Measurements from ENCODE around the gene FMC1. TPM values are rescaled to one million over a fixed set of nuclear protein-coding genes. Genes with fewer than 3 reads are reported as not detected.
"Not testable (repeated sequence)": the region's sequence is repeated elsewhere in the genome, so short reads cannot be mapped to it uniquely, and the experiment has no call there.

FMC1 gene
- total RNA-seq, 2 donors from 2014 or later, result 7.9 to 11.4 TPM

DNA sequence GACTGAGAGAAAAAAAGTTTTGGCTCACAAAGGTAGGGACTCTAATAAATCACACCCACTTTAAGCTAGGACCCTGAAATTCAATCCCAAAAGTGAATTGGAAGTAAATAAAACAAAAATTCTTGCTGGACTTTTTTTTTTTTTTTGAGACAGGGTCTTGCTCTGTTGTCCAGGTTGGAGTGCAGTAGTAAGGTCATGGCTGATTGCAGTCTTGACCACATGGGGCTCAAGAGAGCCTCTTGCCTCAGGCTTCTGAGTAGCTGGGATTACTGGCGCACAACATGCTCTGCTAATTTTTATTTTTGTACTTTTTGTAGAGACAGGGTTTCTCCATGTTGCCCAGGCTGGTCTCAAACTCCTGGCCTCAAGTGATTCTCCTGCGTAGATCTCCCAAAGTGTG, 13.6 kb downstream of the FMC1 start:
- Histone ChIP-seq H3K36me3 (peaks cover 4% of the 10 kb centered on the region), H3K4me3 (no peak overlapping the region), H3K27me3 (replicated peaks; ENCODE audit: insufficient read depth) (no peaks in the 10 kb centered on the region), H3K9me3 (no peaks in the 10 kb centered on the region), H3K27ac (no peak overlapping the region), H3K4me1 (ENCODE audit: control insufficient read depth in 1 of 2, low read depth in 2 of 2) (peaks cover 0 to 7% of the 10 kb centered on the region in 2 donors)
- DNase-seq (ENCODE audit: low spot score) (no peak), ATAC-seq (ENCODE audit: insufficient number of reproducible peaks, low FRiP score, low read depth) (no peak)
- TF ChIP-seq, protein P1, sequence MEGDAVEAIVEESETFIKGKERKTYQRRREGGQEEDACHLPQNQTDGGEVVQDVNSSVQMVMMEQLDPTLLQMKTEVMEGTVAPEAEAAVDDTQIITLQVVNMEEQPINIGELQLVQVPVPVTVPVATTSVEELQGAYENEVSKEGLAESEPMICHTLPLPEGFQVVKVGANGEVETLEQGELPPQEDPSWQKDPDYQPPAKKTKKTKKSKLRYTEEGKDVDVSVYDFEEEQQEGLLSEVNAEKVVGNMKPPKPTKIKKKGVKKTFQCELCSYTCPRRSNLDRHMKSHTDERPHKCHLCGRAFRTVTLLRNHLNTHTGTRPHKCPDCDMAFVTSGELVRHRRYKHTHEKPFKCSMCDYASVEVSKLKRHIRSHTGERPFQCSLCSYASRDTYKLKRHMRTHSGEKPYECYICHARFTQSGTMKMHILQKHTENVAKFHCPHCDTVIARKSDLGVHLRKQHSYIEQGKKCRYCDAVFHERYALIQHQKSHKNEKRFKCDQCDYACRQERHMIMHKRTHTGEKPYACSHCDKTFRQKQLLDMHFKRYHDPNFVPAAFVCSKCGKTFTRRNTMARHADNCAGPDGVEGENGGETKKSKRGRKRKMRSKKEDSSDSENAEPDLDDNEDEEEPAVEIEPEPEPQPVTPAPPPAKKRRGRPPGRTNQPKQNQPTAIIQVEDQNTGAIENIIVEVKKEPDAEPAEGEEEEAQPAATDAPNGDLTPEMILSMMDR (IDR thresholded peaks at IDR 0.05), result no peak

DNA sequence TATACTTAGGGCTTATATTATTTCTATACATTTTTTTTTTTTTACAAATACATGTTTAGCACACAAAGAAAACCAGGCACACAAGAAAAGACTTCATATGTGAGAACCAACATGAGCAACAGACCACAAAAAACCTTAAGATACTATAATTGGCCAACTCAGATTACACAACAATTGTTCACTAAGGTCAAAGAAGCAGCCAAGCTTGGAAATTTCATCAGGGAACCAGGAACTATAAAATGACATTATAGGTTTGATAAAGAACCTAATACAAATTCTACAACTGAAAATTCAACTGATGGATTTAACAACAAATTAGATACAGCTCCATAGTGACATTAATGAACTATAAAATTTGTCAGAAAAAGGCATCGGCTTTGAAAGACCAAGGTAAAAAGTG, 14.2 kb downstream of the FMC1 start:
- peaks cover 0 to 7% of the 10 kb centered on the region in 2 donors for H3K4me1 ChIP-seq (ENCODE audit: control insufficient read depth in 1 of 2, low read depth in 2 of 2)
- H3K27ac ChIP-seq, result no peak overlapping the region
- ATAC-seq (ENCODE audit: insufficient number of reproducible peaks, low FRiP score, low read depth) (no peak), DNase-seq (ENCODE audit: low spot score) (no peak)
- no peak overlapping the region for H3K4me3 ChIP-seq
- H3K27me3 ChIP-seq (replicated peaks; ENCODE audit: insufficient read depth), result no peaks in the 10 kb centered on the region
- TF ChIP-seq, protein P1 (IDR thresholded peaks at IDR 0.05), result no peak
- H3K9me3 ChIP-seq, result no peaks in the 10 kb centered on the region
- H3K36me3 ChIP-seq, result peaks cover 4% of the 10 kb centered on the region

DNA sequence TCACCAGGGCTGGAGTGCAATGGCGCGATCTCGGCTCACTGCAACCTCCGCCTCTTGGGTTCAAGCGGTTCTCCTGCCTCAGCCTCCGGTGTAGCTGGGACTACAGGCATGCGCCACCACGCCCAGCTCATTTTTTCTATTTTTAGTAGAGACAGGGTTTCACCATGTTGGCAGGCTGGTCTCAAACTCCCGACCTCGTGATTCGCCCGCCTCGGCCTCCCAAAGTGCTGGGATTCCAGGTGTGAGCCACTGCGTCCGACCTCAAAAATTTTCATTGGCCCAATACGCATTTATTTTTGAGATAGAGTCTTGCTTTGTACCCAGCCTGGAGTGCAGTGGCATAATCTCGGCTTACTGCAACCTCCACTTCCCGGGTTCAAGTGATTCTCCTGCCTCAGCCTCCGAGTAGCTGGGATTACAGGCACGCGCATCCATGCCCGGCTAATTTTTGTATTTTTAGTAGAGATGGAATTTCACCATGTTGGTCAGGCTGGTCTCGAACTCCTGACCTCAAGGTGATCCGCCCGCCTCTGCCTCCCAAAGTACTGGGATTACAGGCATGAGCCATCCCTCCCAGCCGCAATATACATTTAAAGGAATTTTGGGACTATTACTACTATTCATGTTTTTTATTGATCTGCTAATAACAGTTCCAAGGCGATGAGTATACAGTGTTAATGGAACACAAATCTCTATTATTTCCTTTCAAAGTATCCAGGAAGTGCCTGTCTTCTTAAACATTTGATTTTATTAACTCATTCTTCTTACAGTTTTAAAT, 16.8 kb downstream of the FMC1 start:
- Histone ChIP-seq H3K4me1 (ENCODE audit: control insufficient read depth in 1 of 2, low read depth in 2 of 2) (peaks cover 17 to 26% of the 10 kb centered on the region in 2 donors), H3K27ac (peak overlapping the region; percentile 91 to 100), H3K4me3 (peak overlapping the region; percentile 99)
- not testable (repeated sequence) for H3K27me3 ChIP-seq (replicated peaks; ENCODE audit: insufficient read depth); H3K9me3 ChIP-seq; ATAC-seq (ENCODE audit: insufficient number of reproducible peaks, low FRiP score, low read depth); H3K36me3 ChIP-seq; DNase-seq (ENCODE audit: low spot score)

DNA sequence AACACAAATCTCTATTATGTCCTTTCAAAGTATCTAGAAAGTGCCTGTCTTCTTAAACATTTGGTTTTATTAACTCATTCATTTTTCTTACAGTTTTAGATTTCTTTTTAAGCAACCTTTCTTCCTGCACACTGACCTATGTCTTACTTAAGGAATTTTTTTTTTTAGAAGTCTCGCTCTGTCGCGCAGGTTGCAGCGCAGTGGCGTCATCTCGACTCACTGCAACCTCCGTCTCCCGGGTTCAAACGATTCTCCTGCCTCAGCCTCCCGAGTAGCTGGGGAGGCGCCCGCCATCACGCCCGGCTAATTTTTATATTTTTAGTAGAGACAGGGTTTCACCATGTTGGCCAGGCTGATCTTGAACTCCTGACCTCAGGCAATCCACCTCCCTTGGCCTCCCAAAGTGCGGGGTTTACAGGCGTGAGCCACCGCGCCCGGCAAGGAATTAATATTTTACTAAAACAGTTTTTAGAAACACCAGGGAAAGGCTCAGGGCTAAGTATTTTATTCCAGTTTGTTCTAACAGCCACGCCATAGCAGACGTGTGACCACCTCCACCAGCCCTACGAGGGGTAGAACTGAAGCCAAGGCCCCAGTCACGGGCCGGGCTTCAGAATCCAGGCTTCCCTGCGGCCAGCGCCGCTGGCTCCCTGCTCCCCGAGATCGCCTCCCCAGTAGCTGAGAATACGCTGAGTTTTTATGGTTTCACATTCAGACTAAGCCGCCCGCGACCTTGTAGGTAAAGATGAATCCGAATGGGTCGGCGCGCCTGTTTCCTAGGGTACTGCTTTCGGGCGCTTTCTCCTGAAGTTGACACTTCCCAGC, 17.6 kb downstream of the FMC1 start:
- peaks cover 23 to 30% of the 10 kb centered on the region in 2 donors for H3K4me1 ChIP-seq (ENCODE audit: control insufficient read depth in 1 of 2, low read depth in 2 of 2)
- DNase-seq (ENCODE audit: low spot score), result no peak
- TF ChIP-seq, protein P1 (IDR thresholded peaks at IDR 0.05), result no peak

DNA sequence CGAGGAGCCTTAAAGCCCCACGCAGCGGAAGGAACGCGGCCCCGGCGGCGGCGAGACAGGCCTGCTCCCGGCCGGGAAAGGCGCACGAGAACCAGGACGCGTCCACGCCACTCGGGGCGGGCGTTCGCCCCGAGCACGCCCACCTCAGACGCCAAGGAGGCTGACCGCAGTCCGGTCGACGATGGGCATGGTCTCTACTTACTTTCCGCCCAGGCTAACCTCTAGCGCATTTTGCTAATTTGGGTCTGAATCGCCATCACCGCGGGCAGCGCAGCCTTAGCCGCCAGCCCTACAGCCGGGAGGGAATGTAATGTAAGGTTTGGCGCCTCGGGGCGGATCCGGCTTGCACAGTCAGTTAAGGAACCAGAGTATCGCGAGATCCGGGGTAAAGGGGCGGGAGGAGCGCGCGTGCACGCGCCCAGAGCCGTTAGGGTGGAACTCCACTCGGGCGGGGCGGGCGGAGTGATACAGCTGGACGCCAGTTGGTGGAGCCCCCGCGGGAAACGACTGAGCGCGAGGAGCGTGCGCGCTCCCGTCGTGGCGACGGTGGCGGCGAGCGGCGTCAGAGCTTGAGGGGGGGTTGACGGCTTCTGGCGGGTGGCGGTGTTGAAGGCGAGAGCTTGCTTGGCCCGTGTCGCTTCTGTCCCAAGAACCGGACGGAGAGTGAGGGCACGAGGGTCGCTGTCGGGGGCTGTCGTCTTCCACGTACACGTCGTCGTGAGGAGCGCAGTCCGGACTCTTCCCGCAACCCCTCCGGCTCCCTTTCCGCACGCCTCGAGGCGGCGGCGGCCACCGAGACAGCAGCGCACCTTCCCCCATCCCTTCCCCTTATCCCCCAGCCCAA, 18.5 kb downstream of the FMC1 start, which contains the start of gene LUC7L2:
Gene LUC7L2, plus strand, starts transcription at position 529 of the 844 bp plus-strand sequence. CDS start 368 bp downstream, outside the sequence.
- peak within 1 kb of the TSS; percentile 99 for H3K4me3 ChIP-seq
- DNase-seq (ENCODE audit: low spot score), result peak; percentile 99
- TF ChIP-seq, protein P1 (IDR thresholded peaks at IDR 0.05), result no peak
- H3K36me3 ChIP-seq, result no peaks in the 10 kb centered on the region
- no peaks in the 10 kb centered on the region for H3K9me3 ChIP-seq
- H3K27ac ChIP-seq, result peak within 1 kb of the TSS; percentile 91 to 100
- H3K27me3 ChIP-seq (replicated peaks; ENCODE audit: insufficient read depth), result no peaks in the 10 kb centered on the region
- H3K4me1 ChIP-seq (ENCODE audit: control insufficient read depth in 1 of 2, low read depth in 2 of 2), result peaks cover 26 to 30% of the 10 kb centered on the region in 2 donors
- peak; percentile 97 for ATAC-seq (ENCODE audit: insufficient number of reproducible peaks, low FRiP score, low read depth)

More for the DNA sequence above, 17.6 kb downstream of the FMC1 start:
- H3K4me3 ChIP-seq, result peak overlapping the region; percentile 99
- H3K36me3 ChIP-seq, result no peaks in the 10 kb centered on the region
- H3K9me3 ChIP-seq, result no peaks in the 10 kb centered on the region
- ATAC-seq (ENCODE audit: insufficient number of reproducible peaks, low FRiP score, low read depth), result peak; percentile 9
- peak overlapping the region; percentile 91 to 100 for H3K27ac ChIP-seq
- H3K27me3 ChIP-seq (replicated peaks; ENCODE audit: insufficient read depth), result no peaks in the 10 kb centered on the region

All from thoracic aorta (tissue), 2 donors.